Gastrocnemius medialis (tissue), 4 donors: ENCODE results near the gene GNA15.

Experiments
- POLR2A ChIP-seq, 2 donors: fragments of 450-650 bp; IDR thresholded peaks; one replicate each; pipeline ENCODE4 v1.6.1; 2017; ENCODE audit warnings: antibody characterized with exemption in 2 of 2, mild to moderate bottlenecking in 2 of 2, moderate library complexity in 2 of 2
- TF ChIP-seq, protein P1 (sequence below), 5 experiments: fragments of 450-650 bp in 3 of 5; fragments of 200-600 bp in 2 of 5; sonication (generic) in 2 of 5; IDR thresholded peaks in 4 of 5; conservative IDR thresholded peaks in 1 of 5; 1 replicate in 4 of 5; 2 replicates in 1 of 5; pipeline ENCODE4 v1.5.1; 2016 to 2019; ENCODE audit warnings: antibody characterized with exemption in 5 of 5, mild to moderate bottlenecking in 3 of 5, moderate library complexity in 3 of 5

GRCh38 chr19:3109491-3109890, 26.3 kb upstream of the GNA15 start:
- TF ChIP-seq, protein P1, sequence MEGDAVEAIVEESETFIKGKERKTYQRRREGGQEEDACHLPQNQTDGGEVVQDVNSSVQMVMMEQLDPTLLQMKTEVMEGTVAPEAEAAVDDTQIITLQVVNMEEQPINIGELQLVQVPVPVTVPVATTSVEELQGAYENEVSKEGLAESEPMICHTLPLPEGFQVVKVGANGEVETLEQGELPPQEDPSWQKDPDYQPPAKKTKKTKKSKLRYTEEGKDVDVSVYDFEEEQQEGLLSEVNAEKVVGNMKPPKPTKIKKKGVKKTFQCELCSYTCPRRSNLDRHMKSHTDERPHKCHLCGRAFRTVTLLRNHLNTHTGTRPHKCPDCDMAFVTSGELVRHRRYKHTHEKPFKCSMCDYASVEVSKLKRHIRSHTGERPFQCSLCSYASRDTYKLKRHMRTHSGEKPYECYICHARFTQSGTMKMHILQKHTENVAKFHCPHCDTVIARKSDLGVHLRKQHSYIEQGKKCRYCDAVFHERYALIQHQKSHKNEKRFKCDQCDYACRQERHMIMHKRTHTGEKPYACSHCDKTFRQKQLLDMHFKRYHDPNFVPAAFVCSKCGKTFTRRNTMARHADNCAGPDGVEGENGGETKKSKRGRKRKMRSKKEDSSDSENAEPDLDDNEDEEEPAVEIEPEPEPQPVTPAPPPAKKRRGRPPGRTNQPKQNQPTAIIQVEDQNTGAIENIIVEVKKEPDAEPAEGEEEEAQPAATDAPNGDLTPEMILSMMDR (IDR thresholded peaks at IDR 0.05 in 4 of 5, conservative IDR thresholded peaks at IDR 0.05 in 1 of 5) = no peak
- TF ChIP-seq POLR2A (IDR thresholded peaks at IDR 0.05) = no peak
